NCI-H2107 (cell line): ENCODE measurements around the gene MAN1C1.
"Not testable (repeated sequence)": the region's sequence is repeated elsewhere in the genome, so short reads cannot be mapped to it uniquely, and the experiment has no call there.

Source experiments
- DNase-seq: peaks from one replicate; lab custom pipeline; 2025; lab: John Stamatoyannopoulos, UW

Gene MAN1C1

GRCh38 chr1:25583519-25584370 lies 32.8 kb upstream of the MAN1C1 start:
- no peak for DNase-seq

- DNase-seq: no peak
These were observed 30.4 kb upstream of the MAN1C1 start for GRCh38 chr1:25586181-25586588.

GRCh38 chr1:25587290-25587689 lies 29.3 kb upstream of the MAN1C1 start:
- DNase-seq: no peak

- not testable (repeated sequence) for DNase-seq
These were observed 28.4 kb upstream of the MAN1C1 start for GRCh38 chr1:25588224-25588623.

GRCh38 chr1:25588786-25589185 lies 27.8 kb upstream of the MAN1C1 start:
- DNase-seq: not testable (repeated sequence)

- DNase-seq: no peak
These were observed 26.3 kb upstream of the MAN1C1 start for GRCh38 chr1:25590096-25590824.

GRCh38 chr1:25593861-25594260 lies 22.7 kb upstream of the MAN1C1 start:
- no peak for DNase-seq

- DNase-seq: no peak
These were observed 21.6 kb upstream of the MAN1C1 start for GRCh38 chr1:25594971-25595370.

GRCh38 chr1:25596641-25597040 lies 19.9 kb upstream of the MAN1C1 start:
- DNase-seq: not testable (repeated sequence)

GRCh38 chr1:25598879-25599278 lies 17.7 kb upstream of the MAN1C1 start:
- no peak for DNase-seq

GRCh38 chr1:25599969-25600610 lies 16.5 kb upstream of the MAN1C1 start:
- DNase-seq: no peak

GRCh38 chr1:25600971-25601699 lies 15.5 kb upstream of the MAN1C1 start:
- DNase-seq: not testable (repeated sequence)

- DNase-seq: not testable (repeated sequence)
These were observed 12.6 kb upstream of the MAN1C1 start for GRCh38 chr1:25603779-25604538.

- no peak for DNase-seq
These were observed 9.5 kb upstream of the MAN1C1 start for GRCh38 chr1:25607123-25607522.

GRCh38 chr1:25608488-25609178 lies 8.0 kb upstream of the MAN1C1 start:
- peak; percentile 72 for DNase-seq

- DNase-seq: no peak
These were observed 6.7 kb upstream of the MAN1C1 start for GRCh38 chr1:25609921-25610320.

GRCh38 chr1:25610822-25611630 lies 5.6 kb upstream of the MAN1C1 start:
- DNase-seq: no peak

- DNase-seq: no peak
These were observed 4.7 kb upstream of the MAN1C1 start for GRCh38 chr1:25611843-25612242.

GRCh38 chr1:25612421-25612820 lies 4.2 kb upstream of the MAN1C1 start:
- no peak for DNase-seq

- DNase-seq: no peak
These were observed 3.5 kb upstream of the MAN1C1 start for GRCh38 chr1:25613091-25613490.
